Measurements from ENCODE around the gene EZR. TPM values are rescaled to one million over a fixed set of nuclear protein-coding genes. Genes with fewer than 3 reads are reported as not detected.

The EZR gene
- total and polyA plus RNA-seq, 9 of the 15 experiments (the other 6 are each of a cell fraction or from before 2014, with no cell fraction given): 36.5 to 162 (median 104) TPM

GRCh38 chr6:158807515-158808441 is 11.4 kb downstream of the EZR start (continued):
- TF ChIP-seq, protein P1, sequence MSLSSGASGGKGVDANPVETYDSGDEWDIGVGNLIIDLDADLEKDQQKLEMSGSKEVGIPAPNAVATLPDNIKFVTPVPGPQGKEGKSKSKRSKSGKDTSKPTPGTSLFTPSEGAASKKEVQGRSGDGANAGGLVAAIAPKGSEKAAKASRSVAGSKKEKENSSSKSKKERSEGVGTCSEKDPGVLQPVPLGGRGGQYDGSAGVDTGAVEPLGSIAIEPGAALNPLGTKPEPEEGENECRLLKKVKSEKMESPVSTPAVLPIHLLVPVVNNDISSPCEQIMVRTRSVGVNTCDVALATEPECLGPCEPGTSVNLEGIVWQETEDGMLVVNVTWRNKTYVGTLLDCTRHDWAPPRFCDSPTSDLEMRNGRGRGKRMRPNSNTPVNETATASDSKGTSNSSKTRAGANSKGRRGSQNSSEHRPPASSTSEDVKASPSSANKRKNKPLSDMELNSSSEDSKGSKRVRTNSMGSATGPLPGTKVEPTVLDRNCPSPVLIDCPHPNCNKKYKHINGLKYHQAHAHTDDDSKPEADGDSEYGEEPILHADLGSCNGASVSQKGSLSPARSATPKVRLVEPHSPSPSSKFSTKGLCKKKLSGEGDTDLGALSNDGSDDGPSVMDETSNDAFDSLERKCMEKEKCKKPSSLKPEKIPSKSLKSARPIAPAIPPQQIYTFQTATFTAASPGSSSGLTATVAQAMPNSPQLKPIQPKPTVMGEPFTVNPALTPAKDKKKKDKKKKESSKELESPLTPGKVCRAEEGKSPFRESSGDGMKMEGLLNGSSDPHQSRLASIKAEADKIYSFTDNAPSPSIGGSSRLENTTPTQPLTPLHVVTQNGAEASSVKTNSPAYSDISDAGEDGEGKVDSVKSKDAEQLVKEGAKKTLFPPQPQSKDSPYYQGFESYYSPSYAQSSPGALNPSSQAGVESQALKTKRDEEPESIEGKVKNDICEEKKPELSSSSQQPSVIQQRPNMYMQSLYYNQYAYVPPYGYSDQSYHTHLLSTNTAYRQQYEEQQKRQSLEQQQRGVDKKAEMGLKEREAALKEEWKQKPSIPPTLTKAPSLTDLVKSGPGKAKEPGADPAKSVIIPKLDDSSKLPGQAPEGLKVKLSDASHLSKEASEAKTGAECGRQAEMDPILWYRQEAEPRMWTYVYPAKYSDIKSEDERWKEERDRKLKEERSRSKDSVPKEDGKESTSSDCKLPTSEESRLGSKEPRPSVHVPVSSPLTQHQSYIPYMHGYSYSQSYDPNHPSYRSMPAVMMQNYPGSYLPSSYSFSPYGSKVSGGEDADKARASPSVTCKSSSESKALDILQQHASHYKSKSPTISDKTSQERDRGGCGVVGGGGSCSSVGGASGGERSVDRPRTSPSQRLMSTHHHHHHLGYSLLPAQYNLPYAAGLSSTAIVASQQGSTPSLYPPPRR (CRISPR knock-in tag; IDR thresholded peaks at IDR 0.05; ENCODE audit: borderline replicate concordance): no peak
- TF ChIP-seq ZNF655 (CRISPR knock-in tag; IDR thresholded peaks at IDR 0.05): no peak
- TF ChIP-seq KAT8 (IDR thresholded peaks at IDR 0.05; ENCODE audit: low read depth): no peak
- no peak for TF ChIP-seq SRF (CRISPR knock-in tag; IDR thresholded peaks at IDR 0.05)
- TF ChIP-seq ZFP36 (IDR thresholded peaks at IDR 0.05; ENCODE audit: low read depth, low read length, partially characterized antibody): no peak
- TF ChIP-seq TEAD4 (IDR thresholded peaks at IDR 0.05; ENCODE audit: low read length): peak; percentile 66
- TF ChIP-seq TEAD4 (CRISPR knock-in tag; IDR thresholded peaks at IDR 0.05; ENCODE audit: borderline replicate concordance): no peak
- TF ChIP-seq TAL1 (IDR thresholded peaks at IDR 0.05): peak; percentile 43
- peak; percentile 15; the same call in 1 of the 2 replicates for TF ChIP-seq POLR2AphosphoS5 (IDR thresholded peaks at IDR 0.05; ENCODE audit: control insufficient read depth, insufficient read depth, low read depth, low read length)
- TF ChIP-seq ZBTB2 (IDR thresholded peaks at IDR 0.05): no peak
- no peak for TF ChIP-seq KLF1 (tag; IDR thresholded peaks at IDR 0.05)
- TF ChIP-seq CBFA2T2 (conservative IDR thresholded peaks at IDR 0.05): 0 out of 2 replicates have a peak, but pooled peaks have one; percentile 18
- 0 out of 2 replicates have a peak, but pooled peaks have one; percentile 27 for TF ChIP-seq ARID1B (IDR thresholded peaks at IDR 0.05)
- no peak for TF ChIP-seq ID3 (CRISPR knock-in tag; IDR thresholded peaks at IDR 0.05)
- no peak for TF ChIP-seq ID3 (tag; IDR thresholded peaks at IDR 0.05)
- TF ChIP-seq ZNF780A (CRISPR knock-in tag; IDR thresholded peaks at IDR 0.05): no peak
- TF ChIP-seq NCOA4 (IDR thresholded peaks at IDR 0.05; ENCODE audit: partially characterized antibody): no peak
- TF ChIP-seq, protein P2, sequence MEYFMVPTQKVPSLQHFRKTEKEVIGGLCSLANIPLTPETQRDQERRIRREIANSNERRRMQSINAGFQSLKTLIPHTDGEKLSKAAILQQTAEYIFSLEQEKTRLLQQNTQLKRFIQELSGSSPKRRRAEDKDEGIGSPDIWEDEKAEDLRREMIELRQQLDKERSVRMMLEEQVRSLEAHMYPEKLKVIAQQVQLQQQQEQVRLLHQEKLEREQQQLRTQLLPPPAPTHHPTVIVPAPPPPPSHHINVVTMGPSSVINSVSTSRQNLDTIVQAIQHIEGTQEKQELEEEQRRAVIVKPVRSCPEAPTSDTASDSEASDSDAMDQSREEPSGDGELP (CRISPR knock-in tag; IDR thresholded peaks at IDR 0.05; ENCODE audit: borderline replicate concordance): no peak
